RPMI8226 (cell line): ENCODE results near the gene IKZF4.

Experiments
- DNase-seq: peaks from one replicate; pipeline ENCODE4 v3.0.0-alpha.2; 2015

IKZF4 gene

DNA sequence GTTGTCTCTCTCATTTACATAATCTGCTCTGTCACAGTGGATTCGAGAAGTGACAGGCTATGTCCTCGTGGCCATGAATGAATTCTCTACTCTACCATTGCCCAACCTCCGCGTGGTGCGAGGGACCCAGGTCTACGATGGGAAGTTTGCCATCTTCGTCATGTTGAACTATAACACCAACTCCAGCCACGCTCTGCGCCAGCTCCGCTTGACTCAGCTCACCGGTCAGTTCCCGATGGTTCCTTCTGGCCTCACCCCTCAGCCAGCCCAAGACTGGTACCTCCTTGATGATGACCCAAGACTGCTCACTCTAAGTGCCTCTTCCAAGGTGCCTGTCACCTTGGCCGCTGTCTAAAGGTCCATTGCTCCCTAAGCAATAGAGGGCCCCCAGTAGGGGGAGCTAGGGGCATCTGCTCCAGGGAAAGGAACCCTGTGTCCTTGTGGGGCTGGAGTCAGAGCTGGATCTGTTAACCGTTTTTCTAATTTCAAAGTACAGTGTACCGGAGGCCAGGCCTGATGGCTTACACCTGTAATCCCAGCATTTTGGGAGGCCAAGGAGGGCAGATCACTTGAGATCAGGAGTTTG is 64.2 kb downstream of the IKZF4 start:
- DNase-seq = peak; percentile 34

DNA sequence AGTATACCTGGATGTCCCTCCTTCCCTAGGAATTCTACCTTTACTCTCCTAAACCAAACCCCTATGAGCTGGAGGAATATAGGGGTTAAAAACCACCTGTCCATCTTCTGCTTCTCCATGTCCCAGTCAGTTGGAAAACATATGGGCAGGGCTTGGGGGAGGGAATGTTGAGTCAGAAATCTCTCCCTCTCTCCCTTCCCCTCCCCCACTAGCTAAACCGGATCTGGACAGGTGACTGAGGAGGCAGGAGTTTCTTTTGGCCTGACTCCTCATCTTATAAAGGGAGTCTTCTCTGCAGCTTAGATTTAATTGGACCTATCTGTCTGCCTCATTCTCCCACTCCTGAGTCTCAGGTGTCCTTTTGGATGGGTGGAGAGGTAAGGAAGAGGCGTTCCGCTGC is 65.3 kb downstream of the IKZF4 start:
- DNase-seq = peak; percentile 19

DNA sequence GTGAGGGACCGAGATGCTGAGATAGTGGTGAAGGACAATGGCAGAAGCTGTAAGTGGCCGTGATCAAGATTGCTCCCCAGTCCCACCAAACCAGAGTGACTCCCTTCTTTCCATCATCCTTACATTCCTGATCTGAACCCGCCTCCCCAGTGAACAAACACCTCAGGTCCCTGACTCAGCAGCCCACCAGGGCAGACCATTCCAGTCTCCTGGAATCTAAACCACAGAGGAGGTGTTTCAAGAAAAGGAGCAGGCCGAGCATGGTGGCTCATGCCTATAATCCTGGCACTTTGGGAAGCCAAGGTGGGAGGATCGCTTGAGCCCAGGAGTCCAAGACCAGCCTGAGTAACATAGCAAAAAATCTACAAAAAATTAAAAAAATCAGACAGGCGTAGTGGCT is 65.8 kb downstream of the IKZF4 start:
- no peak for DNase-seq

DNA sequence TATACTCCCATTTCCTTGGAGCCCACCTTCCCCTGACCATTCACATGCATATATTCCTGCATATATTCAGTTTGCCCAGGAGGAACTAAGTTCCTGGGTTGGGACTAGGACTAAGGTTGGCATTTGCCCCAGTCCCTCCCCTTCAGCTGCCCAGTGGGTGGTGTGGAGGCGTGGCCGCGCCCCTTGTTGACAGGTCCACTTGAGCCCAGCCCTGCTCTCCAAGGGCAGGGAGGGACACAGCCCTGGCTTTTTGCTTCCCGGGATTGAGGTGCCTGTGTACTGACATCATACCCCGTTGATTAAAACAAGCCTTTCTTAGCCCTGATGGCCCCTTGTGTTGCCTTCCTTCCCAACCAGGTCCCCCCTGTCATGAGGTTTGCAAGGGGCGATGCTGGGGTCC is 66.4 kb downstream of the IKZF4 start:
- DNase-seq = no peak
